MM.1S (cell line): ENCODE data around the gene DXO.

Source experiments
- DNase-seq: peaks from one replicate; pipeline ENCODE4 v3.0.0-alpha.2; 2015
- H2AFZ ChIP-seq: fragments of 300-600 bp; sonication (generic); 2 replicates; pipeline ENCODE4 v1.6.0; 2016; ENCODE audit warnings: antibody characterized with exemption, low read length
- H3F3A ChIP-seq: fragments of 300-600 bp; sonication (generic); 2 replicates; pipeline ENCODE4 v1.6.1; 2016; ENCODE audit warnings: mild to moderate bottlenecking, antibody characterized with exemption, low read length, moderate library complexity, mixed read lengths; ENCODE audit not compliant: insufficient read depth
- H3K27ac ChIP-seq: fragments of 300-600 bp; sonication (generic); 2 replicates; pipeline ENCODE4 v1.5.1; 2016; ENCODE audit warnings: mild to moderate bottlenecking, low read length
- H3K27me3 ChIP-seq: fragments of 300-600 bp; sonication (generic); replicated peaks from 2 replicates; pipeline ENCODE4 v1.6.0; 2016; ENCODE audit warnings: low read length; ENCODE audit not compliant: insufficient read depth
- H3K36me3 ChIP-seq: fragments of 300-600 bp; sonication (generic); replicated peaks from 2 replicates; pipeline ENCODE4 v1.6.1; 2016; ENCODE audit warnings: mild to moderate bottlenecking, low read length, mixed read lengths; ENCODE audit not compliant: insufficient read depth
- H3K4me1 ChIP-seq: fragments of 300-600 bp; sonication (generic); 2 replicates; pipeline ENCODE4 v1.6.1; 2016; ENCODE audit warnings: low read length, mixed read lengths
- H3K4me2 ChIP-seq: fragments of 300-600 bp; sonication (generic); 2 replicates; pipeline ENCODE4 v1.6.0; 2016; ENCODE audit warnings: low read depth, low read length
- H3K4me3 ChIP-seq: fragments of 300-600 bp; sonication (generic); 2 replicates; pipeline ENCODE4 v1.5.1; 2016; ENCODE audit warnings: low read length, mixed read lengths
- H3K79me2 ChIP-seq: fragments of 300-600 bp; sonication (generic); 2 replicates; pipeline ENCODE4 v1.6.1; 2016; ENCODE audit warnings: mixed run types, low read length, mixed read lengths
- H3K9ac ChIP-seq: fragments of 300-600 bp; sonication (generic); 2 replicates; pipeline ENCODE4 v1.6.1; 2016; ENCODE audit warnings: low read length, mixed read lengths
- H3K9me2 ChIP-seq: fragments of 300-600 bp; sonication (generic); replicated peaks from 2 replicates; pipeline ENCODE4 v1.6.1; 2016; ENCODE audit warnings: mild to moderate bottlenecking, low read length, mixed read lengths; ENCODE audit not compliant: insufficient read depth
- H3K9me3 ChIP-seq: fragments of 300-600 bp; sonication (generic); replicated peaks from 2 replicates; pipeline ENCODE4 v1.6.1; 2016; ENCODE audit warnings: mild to moderate bottlenecking, low read length, mixed read lengths; ENCODE audit not compliant: insufficient read depth
- H4K20me1 ChIP-seq: fragments of 300-600 bp; sonication (generic); 2 replicates; pipeline ENCODE4 v1.6.1; 2016; ENCODE audit warnings: mild to moderate bottlenecking, low read length, moderate library complexity, mixed read lengths; ENCODE audit not compliant: insufficient read depth
- EZH2 ChIP-seq: fragments of 300-600 bp; sonication (generic); optimal IDR thresholded peaks from 2 replicates; pipeline ENCODE3; 2017; ENCODE audit warnings: low read depth, mild to moderate bottlenecking, antibody characterized with exemption, low read length, mixed read lengths
- EZH2phosphoT487 ChIP-seq: fragments of 300-600 bp; sonication (generic); IDR thresholded peaks from 2 replicates; pipeline ENCODE4 v1.6.1; 2018; ENCODE audit warnings: antibody characterized with exemption, low read length
- TF ChIP-seq, protein P1 (sequence below): fragments of 300-600 bp; sonication (generic); IDR thresholded peaks from 2 replicates; pipeline ENCODE4 v1.5.1; 2016; ENCODE audit warnings: antibody characterized with exemption, low read length, mixed read lengths

DXO gene

DNA sequence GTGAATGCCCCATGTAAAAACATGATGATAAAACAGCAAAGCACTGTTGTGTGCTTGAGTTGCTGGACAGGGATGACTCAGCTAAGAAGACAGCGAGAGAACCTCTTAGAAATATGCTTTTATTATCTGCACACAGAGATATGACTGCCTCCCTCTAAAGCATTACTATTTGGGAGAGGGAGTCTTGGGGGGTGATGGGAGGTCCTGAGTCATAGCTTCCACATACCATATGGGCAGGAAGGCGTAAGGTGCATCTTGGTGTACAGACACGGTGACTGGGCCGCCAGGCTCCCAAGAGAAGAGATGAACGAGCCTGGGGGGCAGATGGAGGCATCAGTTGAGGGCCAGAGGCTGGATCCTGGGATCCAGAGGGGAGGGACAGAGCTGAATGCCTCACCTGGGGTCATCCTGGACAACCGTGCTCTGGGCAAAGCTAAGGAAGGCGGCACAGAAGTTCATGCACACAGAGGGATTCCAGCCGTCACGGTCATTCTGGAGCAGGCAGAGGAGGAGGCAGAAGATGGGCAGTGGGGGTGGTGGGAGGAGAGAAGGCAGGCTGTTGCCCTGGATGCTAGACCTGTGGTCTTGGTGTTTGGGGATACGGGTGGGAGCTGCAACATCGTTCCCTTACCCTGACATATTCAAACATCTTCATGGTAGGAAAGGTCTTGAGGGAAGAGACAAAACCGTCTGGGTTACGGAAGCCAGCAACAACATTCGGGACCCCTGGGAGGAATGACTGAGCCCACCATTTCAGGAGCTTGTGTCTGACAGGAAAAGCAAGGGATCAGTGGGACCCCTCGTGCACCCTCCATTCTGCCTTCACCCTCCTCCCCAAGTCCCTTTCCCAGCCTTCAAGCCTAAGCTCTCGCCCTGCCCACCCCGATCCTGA is 2.0 kb downstream of the DXO start:
- Histone ChIP-seq H3K27ac (no peak overlapping the region), H3K4me1 (peaks cover 6% of the 10 kb centered on the region; the same call in 1 of the 2 replicates), H3K9me2 (no peaks in the 10 kb centered on the region), H3K9me3 (no peaks in the 10 kb centered on the region), H3K9ac (no peak overlapping the region), H3K4me2 (no peak overlapping the region), H3K79me2 (peaks cover 25% of the 10 kb centered on the region), H4K20me1 (no peaks in the 10 kb centered on the region), H2AFZ (no peak overlapping the region), H3K36me3 (no peaks in the 10 kb centered on the region), H3F3A (peaks cover 11% of the 10 kb centered on the region), H3K4me3 (no peak overlapping the region), H3K27me3 (no peaks in the 10 kb centered on the region)
- TF ChIP-seq EZH2 (no peak), EZH2phosphoT487 (no peak)
- TF ChIP-seq, protein P1, sequence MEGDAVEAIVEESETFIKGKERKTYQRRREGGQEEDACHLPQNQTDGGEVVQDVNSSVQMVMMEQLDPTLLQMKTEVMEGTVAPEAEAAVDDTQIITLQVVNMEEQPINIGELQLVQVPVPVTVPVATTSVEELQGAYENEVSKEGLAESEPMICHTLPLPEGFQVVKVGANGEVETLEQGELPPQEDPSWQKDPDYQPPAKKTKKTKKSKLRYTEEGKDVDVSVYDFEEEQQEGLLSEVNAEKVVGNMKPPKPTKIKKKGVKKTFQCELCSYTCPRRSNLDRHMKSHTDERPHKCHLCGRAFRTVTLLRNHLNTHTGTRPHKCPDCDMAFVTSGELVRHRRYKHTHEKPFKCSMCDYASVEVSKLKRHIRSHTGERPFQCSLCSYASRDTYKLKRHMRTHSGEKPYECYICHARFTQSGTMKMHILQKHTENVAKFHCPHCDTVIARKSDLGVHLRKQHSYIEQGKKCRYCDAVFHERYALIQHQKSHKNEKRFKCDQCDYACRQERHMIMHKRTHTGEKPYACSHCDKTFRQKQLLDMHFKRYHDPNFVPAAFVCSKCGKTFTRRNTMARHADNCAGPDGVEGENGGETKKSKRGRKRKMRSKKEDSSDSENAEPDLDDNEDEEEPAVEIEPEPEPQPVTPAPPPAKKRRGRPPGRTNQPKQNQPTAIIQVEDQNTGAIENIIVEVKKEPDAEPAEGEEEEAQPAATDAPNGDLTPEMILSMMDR, result no peak
- DNase-seq, result no peak

DNA sequence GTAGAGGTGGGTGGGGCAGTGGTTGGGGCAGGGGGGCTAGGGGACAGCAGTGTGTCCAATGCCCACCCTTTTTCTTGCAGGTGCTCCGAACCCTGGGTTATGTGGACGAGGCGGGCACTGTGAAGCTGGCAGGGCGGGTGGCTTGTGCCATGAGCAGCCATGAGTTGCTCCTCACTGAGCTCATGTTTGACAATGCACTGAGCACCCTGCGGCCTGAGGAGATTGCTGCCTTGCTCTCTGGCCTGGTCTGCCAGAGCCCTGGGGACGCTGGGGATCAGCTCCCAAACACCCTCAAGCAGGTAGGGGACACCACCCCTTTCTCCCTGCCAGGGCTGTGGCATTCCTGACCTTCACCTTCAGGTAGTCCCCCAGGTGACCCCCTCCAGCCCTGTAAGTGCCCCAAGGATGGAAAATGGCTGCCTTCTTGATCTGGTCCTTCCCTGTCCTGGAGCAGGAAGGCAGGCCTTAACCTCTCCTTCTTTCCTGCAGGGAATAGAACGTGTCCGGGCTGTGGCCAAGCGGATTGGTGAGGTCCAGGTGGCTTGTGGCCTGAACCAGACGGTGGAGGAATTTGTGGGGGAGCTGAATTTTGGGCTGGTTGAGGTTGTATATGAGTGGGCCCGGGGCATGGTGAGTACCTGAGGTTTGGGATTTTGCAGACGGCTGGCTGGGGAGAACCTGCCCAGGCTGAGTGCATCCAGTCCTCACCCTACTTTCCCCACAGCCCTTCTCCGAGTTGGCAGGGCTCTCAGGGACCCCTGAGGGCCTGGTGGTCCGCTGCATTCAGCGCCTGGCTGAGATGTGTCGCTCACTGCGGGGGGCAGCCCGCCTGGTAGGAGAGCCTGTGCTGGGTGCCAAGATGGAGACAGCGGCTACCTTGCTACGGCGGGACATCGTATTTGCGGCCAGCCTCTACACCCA is 2.9 kb downstream of the DXO start:
- Histone ChIP-seq H3K27me3 (no peaks in the 10 kb centered on the region), H3K4me1 (peaks cover 6% of the 10 kb centered on the region; the same call in 1 of the 2 replicates), H3K9me3 (no peaks in the 10 kb centered on the region), H3K27ac (no peak overlapping the region), H3K4me2 (no peak overlapping the region), H2AFZ (no peak overlapping the region), H3K36me3 (no peaks in the 10 kb centered on the region), H3K9me2 (no peaks in the 10 kb centered on the region), H3K4me3 (no peak overlapping the region), H4K20me1 (no peaks in the 10 kb centered on the region), H3K79me2 (peaks cover 25% of the 10 kb centered on the region), H3K9ac (no peak overlapping the region), H3F3A (peaks cover 11% of the 10 kb centered on the region)
- no peak for DNase-seq
- no peak for TF ChIP-seq EZH2phosphoT487
- TF ChIP-seq, protein P1, result no peak
- TF ChIP-seq EZH2, result no peak

DNA sequence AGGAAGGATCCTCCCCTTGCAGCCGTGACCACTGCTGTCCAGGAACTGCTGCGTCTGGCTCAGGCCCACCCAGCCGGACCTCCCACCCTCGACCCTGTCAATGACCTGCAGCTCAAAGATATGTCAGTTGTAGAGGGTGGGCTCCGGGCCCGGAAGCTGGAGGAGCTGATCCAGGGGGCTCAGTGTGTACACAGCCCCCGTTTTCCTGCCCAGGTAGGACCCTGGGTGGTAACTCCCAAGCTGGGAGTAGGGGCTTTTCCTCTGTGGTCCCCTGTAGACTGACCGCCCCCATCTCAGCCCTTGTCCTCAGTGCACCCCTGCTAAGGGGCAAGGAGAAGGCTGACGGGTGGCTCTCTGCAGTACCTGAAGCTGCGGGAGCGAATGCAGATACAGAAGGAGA is 3.6 kb downstream of the DXO start:
- no peaks in the 10 kb centered on the region for H3K9me3 ChIP-seq
- H3K27me3 ChIP-seq, result no peaks in the 10 kb centered on the region
- H3K9ac ChIP-seq, result no peak overlapping the region
- H3K36me3 ChIP-seq, result no peaks in the 10 kb centered on the region
- no peaks in the 10 kb centered on the region for H4K20me1 ChIP-seq
- H2AFZ ChIP-seq, result no peak overlapping the region
- H3K79me2 ChIP-seq, result peaks cover 23% of the 10 kb centered on the region
- DNase-seq, result no peak
- H3K4me3 ChIP-seq, result no peak overlapping the region
- no peak overlapping the region for H3K27ac ChIP-seq
- peaks cover 11% of the 10 kb centered on the region for H3F3A ChIP-seq
- peaks cover 6% of the 10 kb centered on the region; the same call in 1 of the 2 replicates for H3K4me1 ChIP-seq
- H3K4me2 ChIP-seq, result no peak overlapping the region
- no peak for TF ChIP-seq EZH2phosphoT487
- TF ChIP-seq EZH2, result no peak
- TF ChIP-seq, protein P1, result no peak
- no peaks in the 10 kb centered on the region for H3K9me2 ChIP-seq
